Astrocyte of the hippocampus (primary cell): ENCODE measurements around the gene MUC4.
A peak's percentile ranks its signal among the peaks of the same experiment; 100 is the strongest.
"Not testable (repeated sequence)": the region's sequence is repeated elsewhere in the genome, so short reads cannot be mapped to it uniquely, and the experiment has no call there.

Experiments
- DNase-seq: peaks from one replicate; pipeline ENCODE4 v3.0.0; 2011; ENCODE audit warnings: low read depth, low spot score

The MUC4 gene

DNA sequence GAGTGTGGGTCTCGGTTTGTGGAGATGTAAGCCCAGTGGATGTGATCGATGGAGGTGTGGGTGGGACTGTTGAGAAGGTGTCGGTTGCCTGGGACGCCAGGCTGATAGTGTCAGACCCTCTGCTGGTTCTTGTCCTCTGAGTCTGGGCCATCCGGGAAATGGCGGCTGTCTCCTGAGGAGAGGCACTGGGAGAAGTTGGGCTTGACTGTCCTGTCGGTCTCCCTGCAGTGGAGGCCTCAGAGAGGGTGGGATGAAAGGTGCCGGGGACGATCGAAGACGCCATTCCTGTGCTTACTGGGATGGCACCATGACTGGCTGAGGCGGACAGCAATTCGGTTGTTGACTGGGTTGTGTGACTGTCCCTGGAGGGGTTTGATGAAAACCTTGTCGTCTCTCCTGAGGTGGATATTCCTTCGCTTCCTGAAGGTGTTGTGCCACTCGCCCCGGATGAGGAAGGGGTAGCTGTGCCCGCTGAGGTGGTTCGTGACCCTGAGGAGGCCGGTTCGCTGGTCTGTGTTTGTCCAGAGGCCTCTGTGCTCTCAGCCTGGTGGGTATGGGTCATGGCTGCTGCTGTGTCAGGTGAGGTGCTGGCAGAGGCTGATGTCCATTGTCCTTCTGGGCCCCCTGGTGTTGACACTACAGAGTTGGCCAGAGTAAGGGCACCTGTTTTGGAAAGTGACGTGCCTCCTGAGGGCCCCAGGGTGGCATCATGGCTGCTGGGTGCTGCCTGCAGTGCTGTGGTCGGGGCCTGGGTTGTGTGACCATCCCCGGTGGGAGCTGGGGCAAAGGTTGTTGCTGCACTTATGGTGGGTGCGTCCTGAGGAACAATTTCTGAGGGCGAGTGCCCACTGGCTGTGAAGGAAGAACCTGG, 22.8 kb downstream of the MUC4 start:
- no peak for DNase-seq

DNA sequence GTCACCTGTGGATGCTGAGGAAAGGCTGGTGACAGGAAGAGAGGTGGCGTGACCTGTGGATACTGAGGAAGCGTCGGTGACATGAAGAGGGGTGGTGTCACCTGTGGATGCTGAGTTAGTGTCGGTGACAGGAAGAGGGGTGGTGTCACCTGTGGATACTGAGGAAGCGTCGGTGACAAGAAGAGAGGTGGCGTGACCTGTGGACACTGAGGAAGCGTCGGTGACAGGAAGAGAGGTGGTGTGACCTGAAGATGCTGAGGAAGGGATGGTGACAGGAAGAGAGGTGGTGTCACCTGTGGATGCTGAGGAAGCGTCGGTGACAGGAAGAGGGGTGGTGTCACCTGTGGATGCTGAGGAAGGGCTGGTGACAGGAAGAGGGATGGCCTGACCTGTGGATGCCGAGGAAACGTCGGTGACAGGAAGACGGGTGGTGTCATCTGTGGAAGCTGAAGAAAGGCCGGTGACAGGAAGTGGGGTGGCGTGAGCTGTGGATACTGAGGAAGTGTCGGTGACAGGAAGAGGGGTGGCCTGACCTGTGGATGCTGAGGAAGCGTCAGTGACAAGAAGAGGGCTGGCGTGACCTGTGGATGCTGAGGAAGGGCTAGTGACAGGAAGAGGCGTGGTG, 25.8 kb downstream of the MUC4 start:
- DNase-seq = not testable (repeated sequence)

GRCh38 chr3:195784031-195784430, 27.7 kb downstream of the MUC4 start:
- not testable (repeated sequence) for DNase-seq

DNA sequence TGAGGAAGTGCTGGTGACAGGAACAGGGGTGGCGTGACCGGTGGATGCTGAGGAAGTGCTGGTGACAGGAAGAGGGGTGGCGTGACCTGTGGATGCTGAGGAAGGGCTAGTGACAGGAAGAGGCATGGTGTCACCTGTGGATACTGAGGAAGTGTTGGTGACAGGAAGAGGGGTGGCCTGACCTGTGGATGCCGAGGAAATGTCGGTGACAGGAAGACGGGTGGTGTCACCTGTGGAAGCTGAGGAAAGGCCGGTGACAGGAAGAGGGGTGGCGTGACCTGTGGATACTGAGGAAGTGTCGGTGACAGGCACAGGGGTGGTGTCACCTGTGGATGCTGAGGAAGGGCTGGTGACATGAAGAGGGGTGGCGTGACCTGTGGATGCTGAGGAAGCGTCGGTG, 30.5 kb downstream of the MUC4 start:
- DNase-seq = not testable (repeated sequence)

DNA sequence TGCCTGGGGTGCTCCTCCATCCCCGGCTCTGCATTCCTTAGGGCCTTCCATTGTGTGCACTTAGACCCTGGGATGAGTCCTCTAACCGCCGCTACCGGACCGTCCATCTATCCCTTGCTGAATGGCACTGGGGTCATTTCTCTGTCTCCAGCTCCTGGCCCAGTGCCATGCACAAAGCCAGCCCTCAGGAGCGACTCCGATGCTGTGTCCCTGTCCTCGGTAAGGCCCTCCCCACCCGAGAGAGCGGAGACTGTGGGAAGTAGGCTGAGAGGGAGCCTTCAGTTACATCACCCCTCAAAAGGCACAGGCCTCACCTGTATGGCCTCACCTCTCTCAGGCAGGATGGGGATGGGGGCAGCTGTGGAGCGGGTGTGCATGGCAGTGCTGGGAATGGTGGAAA, 33.8 kb downstream of the MUC4 start:
- DNase-seq = no peak

DNA sequence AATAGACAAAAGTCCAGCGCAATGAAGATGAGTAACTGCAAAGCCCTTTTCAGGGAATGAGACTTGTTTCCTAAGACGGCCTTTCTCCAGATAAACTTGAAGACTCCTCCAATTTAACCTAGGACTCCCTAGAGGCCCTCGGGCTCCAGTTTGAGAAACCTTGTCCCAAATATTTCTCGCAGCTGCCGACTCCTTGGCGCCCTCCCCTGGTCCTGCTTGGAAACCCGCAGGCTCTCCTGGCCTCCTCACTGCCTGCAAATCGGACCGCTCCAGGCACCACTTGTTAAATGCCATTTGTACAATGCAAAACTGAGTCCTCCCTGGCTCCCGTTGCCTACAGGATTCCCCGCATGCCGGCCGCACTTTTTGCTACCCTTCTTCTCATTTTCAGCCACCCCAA, 36.8 kb downstream of the MUC4 start:
- DNase-seq = peak; percentile 45

- DNase-seq = no peak
Measured at GRCh38 chr3:195773956-195774537, 37.7 kb downstream of the MUC4 start.

GRCh38 chr3:195771646-195772300, 40.0 kb downstream of the MUC4 start:
- DNase-seq = no peak

- DNase-seq = not testable (repeated sequence)
Measured at GRCh38 chr3:195770841-195771645, 40.7 kb downstream of the MUC4 start.

GRCh38 chr3:195770081-195770840, 41.5 kb downstream of the MUC4 start:
- DNase-seq = no peak

DNA sequence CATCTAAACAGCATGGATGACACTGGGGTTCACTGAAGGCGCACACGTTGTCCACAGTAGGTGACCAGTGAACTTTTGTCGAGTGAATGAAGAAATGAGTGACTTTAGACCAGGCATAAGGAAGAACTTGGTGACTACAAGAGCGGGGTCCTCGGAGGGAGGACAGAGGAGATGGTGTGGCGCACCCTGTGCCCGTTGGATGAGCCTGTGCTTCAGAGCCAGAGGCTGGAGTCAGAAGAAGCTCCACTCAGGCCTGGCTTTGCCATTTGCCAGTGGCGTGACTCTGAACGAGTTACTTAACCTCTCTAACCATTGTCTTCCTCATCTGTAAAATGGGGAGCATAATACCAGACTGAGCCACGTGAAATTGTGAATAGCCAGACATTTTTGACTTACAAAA, 42.2 kb downstream of the MUC4 start:
- DNase-seq = no peak

DNA sequence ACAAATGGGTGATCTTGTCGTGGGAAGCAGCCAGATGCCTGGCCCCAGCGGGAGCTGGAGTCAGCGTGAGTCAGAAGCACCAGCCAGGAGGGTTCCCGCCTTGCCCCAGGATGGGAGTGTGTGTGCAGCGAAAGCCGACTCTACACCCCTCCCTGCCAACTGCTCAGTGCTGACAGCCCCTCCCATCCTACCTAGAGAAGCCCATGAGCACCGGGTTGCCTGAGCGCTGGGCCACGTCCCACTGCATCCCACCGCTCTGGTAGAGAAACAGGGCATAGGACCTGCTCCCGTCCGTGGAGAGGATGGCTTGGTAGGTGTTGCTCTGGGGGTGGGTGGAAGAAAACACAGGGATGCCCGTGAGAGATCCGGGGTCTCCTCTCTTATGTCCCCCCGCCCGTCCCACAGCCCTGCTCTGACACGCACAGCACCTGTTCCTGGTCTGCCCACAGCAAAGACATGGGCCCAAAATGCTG, 42.9 kb downstream of the MUC4 start:
- no peak for DNase-seq

DNA sequence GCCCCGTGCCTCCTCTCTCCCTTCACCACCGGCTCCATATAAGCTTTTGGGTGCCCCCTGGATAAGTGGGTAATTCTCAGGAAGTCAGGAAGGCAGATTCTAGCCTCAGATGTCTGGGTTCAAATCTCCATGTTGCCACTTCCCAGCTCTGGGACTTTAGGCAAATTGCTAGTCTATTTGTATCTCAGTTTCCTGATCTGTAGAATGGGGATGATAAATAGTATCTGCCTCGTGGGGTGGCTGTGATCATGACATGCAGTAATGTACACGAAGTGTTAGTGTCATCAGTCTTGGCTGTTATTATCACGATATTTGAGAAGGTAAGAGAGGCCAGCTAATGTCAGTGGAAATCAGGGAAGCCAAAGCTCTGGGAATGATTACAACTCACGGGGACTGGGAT, 43.3 kb downstream of the MUC4 start:
- no peak for DNase-seq

DNA sequence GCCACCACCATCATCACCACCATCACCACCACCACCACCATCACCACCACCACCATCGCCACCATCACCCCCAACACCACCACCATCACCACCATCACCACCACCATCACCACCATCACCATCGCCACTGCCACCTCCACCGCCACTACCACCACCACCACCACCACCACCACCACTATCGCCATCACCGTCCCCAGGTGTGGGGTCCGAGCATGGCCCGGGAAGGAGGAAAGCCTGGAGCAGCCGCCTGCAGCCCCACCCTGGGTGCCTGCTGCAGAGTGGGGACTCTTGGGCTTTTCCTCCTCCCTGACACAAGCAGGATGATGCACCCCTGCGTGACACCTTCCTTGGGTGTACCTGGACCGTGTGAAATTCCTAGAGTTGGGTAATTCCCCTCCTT, 43.9 kb downstream of the MUC4 start:
- DNase-seq = no peak

GRCh38 chr3:195766671-195767070, 45.1 kb downstream of the MUC4 start:
- no peak for DNase-seq

DNA sequence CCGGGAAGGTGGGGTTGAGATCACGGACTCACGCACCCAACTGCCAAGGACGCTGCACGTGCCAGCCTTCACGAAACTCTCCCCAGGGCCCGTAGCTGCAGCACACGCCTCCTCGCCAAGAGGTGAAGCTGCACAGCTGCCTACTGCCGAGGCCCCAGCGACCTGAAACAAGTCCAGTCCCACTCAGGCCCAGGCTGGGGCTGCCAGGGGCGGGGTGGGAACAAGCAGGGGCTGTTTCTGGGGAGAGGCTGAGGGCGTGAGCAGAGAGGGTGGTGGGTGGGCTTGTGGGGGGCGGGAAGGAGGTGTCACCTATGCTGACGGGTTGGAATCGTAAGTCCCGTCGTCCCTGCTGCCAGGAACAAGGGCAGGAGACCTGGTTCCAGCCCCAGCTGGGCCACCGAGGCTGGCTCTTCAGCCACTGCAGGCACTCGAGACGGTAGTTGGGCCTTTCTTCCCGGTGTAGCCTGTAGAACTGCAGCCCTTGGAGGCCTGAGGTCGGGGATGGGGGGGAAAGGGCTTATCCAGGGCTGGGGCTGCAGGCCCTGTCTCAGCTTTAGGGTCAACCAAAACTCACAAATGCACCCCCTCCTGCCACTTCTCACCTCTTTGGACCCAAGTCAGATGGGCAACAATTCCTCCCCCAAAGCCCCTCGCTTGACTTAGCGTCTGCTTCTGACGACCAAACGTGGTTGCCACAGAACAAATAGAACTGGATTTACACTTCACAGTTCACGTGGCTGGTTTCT, 46.6 kb downstream of the MUC4 start:
- DNase-seq = no peak

DNA sequence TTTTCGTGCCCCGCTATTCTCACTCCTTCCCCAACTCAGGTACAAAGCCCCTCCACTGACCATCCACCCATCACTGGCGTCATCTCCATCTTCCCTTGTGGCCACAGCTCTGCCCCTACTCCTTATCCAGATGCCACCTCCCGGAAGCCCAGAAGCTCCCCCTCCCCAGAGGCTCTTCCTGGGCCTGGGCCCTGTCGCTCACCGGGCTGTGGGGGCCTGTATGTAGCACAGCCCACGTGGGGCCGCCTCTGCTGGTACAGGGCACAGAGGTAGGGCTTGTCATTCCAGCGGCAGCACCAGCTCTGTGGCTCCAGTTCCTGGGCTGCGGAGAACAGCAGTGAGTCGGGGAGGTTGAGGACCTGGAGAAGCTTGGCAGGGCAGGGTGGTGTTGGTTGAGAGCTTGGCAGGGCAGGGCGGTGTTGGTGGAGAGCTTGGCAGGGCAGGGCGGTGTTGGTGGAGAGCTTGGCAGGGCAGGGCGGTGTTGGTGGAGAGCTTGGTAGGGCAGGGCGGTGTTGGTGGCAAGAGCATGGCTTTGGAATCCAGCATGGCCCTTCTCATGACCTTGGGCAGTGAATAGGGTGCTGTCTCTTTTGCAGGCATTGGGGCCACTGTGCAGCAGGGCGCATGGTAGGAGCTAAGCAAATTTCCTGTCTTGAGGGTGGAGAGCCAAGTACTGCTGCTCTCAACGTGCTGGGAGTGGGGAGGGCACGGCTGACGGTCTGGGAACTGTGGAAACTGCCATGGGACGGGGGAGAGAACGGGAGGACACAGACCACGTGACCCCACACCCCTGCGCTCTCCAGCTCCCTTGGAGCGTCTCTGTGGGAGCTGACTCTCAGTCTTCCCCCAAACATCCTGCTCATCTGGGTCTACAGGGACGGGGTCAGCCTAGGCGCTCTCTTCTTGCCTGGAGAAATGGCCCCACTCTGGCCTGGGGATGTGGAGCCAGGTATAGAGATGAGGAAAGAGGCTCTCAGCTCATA, 47.6 kb downstream of the MUC4 start:
- DNase-seq = no peak

DNA sequence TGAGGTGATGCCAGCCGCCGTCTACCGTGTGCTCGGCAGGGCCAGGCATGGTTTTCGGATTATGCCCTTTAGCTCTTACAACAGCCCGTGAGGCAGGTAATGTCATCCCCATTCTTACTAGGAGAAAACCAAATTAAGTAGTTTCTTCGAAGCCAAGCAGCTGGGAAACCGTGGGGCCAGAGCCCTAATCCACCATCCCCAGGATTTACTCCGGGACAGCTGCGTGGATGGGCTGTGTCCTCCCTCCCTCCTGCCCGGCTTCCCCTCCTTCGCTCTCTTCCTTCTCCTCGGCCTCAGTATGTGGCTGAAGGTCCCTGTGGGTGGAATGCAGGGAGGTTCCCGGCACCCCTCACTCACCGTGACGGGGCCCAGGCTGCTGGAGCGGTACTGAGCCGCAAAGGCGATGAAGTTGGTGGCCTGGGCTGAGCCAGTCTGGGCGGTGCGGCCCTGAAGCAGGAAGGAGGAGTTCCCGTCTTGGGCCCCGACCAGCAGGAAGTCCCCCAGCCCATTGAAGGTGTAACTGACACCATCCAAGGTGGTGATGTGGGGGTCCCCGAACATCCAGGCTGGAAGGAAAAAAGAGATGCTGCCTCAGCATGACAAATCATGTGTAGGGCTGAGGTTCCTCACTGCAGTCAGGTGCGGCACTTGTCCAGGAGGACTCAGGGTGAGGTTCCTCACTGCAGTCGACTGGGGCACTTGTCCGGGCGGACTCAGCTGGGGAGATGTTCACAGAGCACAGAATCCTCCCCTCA, 48.5 kb downstream of the MUC4 start:
- no peak for DNase-seq
